IMR-90 (cell line): ENCODE results near the gene NAIF1. TPM values are rescaled to one million over a fixed set of nuclear protein-coding genes. Genes with fewer than 3 reads are reported as not detected.
A peak's percentile ranks its signal among the peaks of the same experiment; 100 is the strongest.

Source experiments
- ATAC-seq: fragments of 200-7000 bp; cut with Tn5 transposase; 2 replicates; pipeline ENCODE4 v1.9.1; 2020; ENCODE audit warnings: low read depth, mild to moderate bottlenecking, moderate library complexity
- BruUV-seq: library from RNA; stranded (reverse); fragments of 400-500 nt; replicated peaks from 2 replicates; lab custom pipeline; 2021; lab: Mats Ljungman, UMichigan
- CTCF ChIA-PET: fragments of 300-600 bp; formaldehyde crosslinking; extraction: SDS; loops from one replicate; lab custom pipeline; 2021; ENCODE audit warnings: antibody characterized with exemption; lab: Yijun Ruan, JAX
- POLR2A ChIA-PET: fragments of 300-600 bp; sonication (Branson Sonifier 250); formaldehyde crosslinking; loops from one replicate; lab custom pipeline; 2022; ENCODE audit warnings: antibody characterized with exemption; ENCODE audit not compliant: unreplicated experiment; lab: Charles Lee
- DNase-seq: peaks from one replicate; pipeline ENCODE4 v3.0.0; 2013
- H2AFZ ChIP-seq: replicated peaks from 2 replicates; pipeline ENCODE3; 2013; ENCODE audit warnings: low read length, mild to moderate bottlenecking; ENCODE audit not compliant: poor library complexity
- H2AK5ac ChIP-seq: 2 replicates; pipeline ENCODE4 v1.6.1; 2013; ENCODE audit warnings: low read depth, low read length, inconsistent platforms
- H2AK9ac ChIP-seq: replicated peaks from 2 replicates; pipeline ENCODE3; 2013; ENCODE audit warnings: mild to moderate bottlenecking, low read depth, low read length, moderate library complexity; ENCODE audit not compliant: poor library complexity
- H2BK120ac ChIP-seq: 2 replicates; pipeline ENCODE4 v1.6.1; 2013; ENCODE audit warnings: low read depth, low read length, inconsistent platforms
- H2BK15ac ChIP-seq: 3 replicates; pipeline ENCODE4 v1.6.1; 2013; ENCODE audit warnings: low read depth, low read length, inconsistent platforms
- H2BK20ac ChIP-seq: 2 replicates; pipeline ENCODE4 v1.6.1; 2013; ENCODE audit warnings: low read depth, mild to moderate bottlenecking, inconsistent platforms, low read length, moderate library complexity
- H2BK5ac ChIP-seq: 2 replicates; pipeline ENCODE4 v1.6.1; 2013; ENCODE audit warnings: mild to moderate bottlenecking, low read depth, low read length, inconsistent platforms; ENCODE audit not compliant: poor library complexity, severe bottlenecking
- H3K14ac ChIP-seq: replicated peaks from 2 replicates; pipeline ENCODE4 v1.6.1; 2013; ENCODE audit warnings: low read depth, low read length, inconsistent platforms
- H3K18ac ChIP-seq: 2 replicates; pipeline ENCODE4 v1.6.1; 2013; ENCODE audit warnings: low read depth, low read length, control low read depth
- H3K23ac ChIP-seq: 2 replicates; pipeline ENCODE4 v1.6.1; 2013; ENCODE audit warnings: low read depth, low read length, inconsistent platforms
- H3K27ac ChIP-seq: 2 replicates; pipeline ENCODE4 v1.5.1; 2013; ENCODE audit warnings: mild to moderate bottlenecking, control low read depth, low read length; ENCODE audit not compliant: insufficient read depth
- H3K27me3 ChIP-seq: 2 replicates; pipeline ENCODE4 v1.6.1; 2013; ENCODE audit warnings: low read length; ENCODE audit not compliant: control insufficient read depth, insufficient read depth
- H3K36me3 ChIP-seq: 2 replicates; pipeline ENCODE4 v1.6.1; 2013; ENCODE audit warnings: low read length, mixed read lengths; ENCODE audit not compliant: control insufficient read depth, insufficient read depth
- H3K4ac ChIP-seq: 2 replicates; pipeline ENCODE4 v1.6.1; 2013; ENCODE audit warnings: low read depth, low read length, inconsistent platforms
- H3K4me1 ChIP-seq: 2 replicates; pipeline ENCODE4 v1.6.1; 2013; ENCODE audit warnings: low read length, mixed read lengths; ENCODE audit not compliant: control insufficient read depth, insufficient read depth
- H3K4me2 ChIP-seq: 2 replicates; pipeline ENCODE4 v1.6.1; 2013; ENCODE audit warnings: low read depth, mild to moderate bottlenecking, control low read depth, low read length, moderate library complexity
- H3K4me3 ChIP-seq: 2 replicates; pipeline ENCODE4 v1.5.1; 2013; ENCODE audit warnings: low read depth, mild to moderate bottlenecking, control low read depth, low read length, moderate library complexity; ENCODE audit not compliant: insufficient read depth
- H3K56ac ChIP-seq: 2 replicates; pipeline ENCODE4 v1.6.1; 2013; ENCODE audit warnings: low read length, inconsistent platforms; ENCODE audit not compliant: insufficient read depth; ENCODE audit errors: extremely low read depth
- H3K79me1 ChIP-seq, 2 experiments: 2 replicates each; pipeline ENCODE4 v1.6.1; 2013; ENCODE audit warnings: low read length in 2 of 2, inconsistent platforms in 1 of 2, low read depth in 1 of 2
- H3K9ac ChIP-seq: 2 replicates; pipeline ENCODE4 v1.6.1; 2013; ENCODE audit warnings: low read depth, low read length, control low read depth
- H3K9me1 ChIP-seq: 2 replicates; pipeline ENCODE4 v1.6.1; 2013; ENCODE audit warnings: low read length, inconsistent platforms; ENCODE audit not compliant: insufficient read depth
- H3K9me3 ChIP-seq: 2 replicates; pipeline ENCODE4 v1.6.1; 2013; ENCODE audit warnings: low read length; ENCODE audit not compliant: control insufficient read depth, insufficient read depth
- H4K20me1 ChIP-seq: 2 replicates; pipeline ENCODE4 v1.6.1; 2013; ENCODE audit warnings: low read length, inconsistent platforms; ENCODE audit not compliant: insufficient read depth
- H4K5ac ChIP-seq: 2 replicates; pipeline ENCODE4 v1.6.1; 2013; ENCODE audit warnings: mild to moderate bottlenecking, low read depth, low read length, control low read depth
- H4K8ac ChIP-seq, 2 experiments: 2 replicates each; pipeline ENCODE4 v1.6.1; 2013; ENCODE audit warnings: low read depth in 2 of 2, low read length in 2 of 2, control low read depth in 1 of 2, inconsistent platforms in 1 of 2
- H4K91ac ChIP-seq: 2 replicates; pipeline ENCODE4 v1.6.1; 2013; ENCODE audit warnings: low read depth, low read length, inconsistent platforms; ENCODE audit not compliant: insufficient read depth
- BHLHE40 ChIP-seq: fragments of 150-350 bp; IDR thresholded peaks from 2 replicates; pipeline ENCODE4 v1.6.1; 2016; ENCODE audit warnings: mild to moderate bottlenecking, low read depth, low read length
- CEBPB ChIP-seq: IDR thresholded peaks from 2 replicates; pipeline ENCODE4 v1.6.1; 2012; ENCODE audit warnings: low read depth, low read length, improper control_type of control experiment
- ELK1 ChIP-seq: fragments of 150-350 bp; IDR thresholded peaks from 2 replicates; pipeline ENCODE4 v1.6.1; 2016; ENCODE audit warnings: low read depth, mild to moderate bottlenecking, low read length, moderate library complexity, borderline replicate concordance
- FOS ChIP-seq: fragments of 150-350 bp; IDR thresholded peaks from 2 replicates; pipeline ENCODE4 v1.6.1; 2016; ENCODE audit warnings: low read depth, low read length
- MAFK ChIP-seq: IDR thresholded peaks from 2 replicates; pipeline ENCODE4 v1.6.1; 2012; ENCODE audit warnings: low read depth, low read length, improper control_type of control experiment
- MAZ ChIP-seq: IDR thresholded peaks from 2 replicates; pipeline ENCODE4 v1.6.1; 2012; ENCODE audit warnings: low read depth, mild to moderate bottlenecking, low read length, improper control_type of control experiment, moderate library complexity, borderline replicate concordance
- RAD21 ChIP-seq: IDR thresholded peaks from 2 replicates; pipeline ENCODE4 v1.6.1; 2012; ENCODE audit warnings: low read length, improper control_type of control experiment
- SMC3 ChIP-seq: fragments of 150-350 bp; IDR thresholded peaks from 2 replicates; pipeline ENCODE4 v1.6.1; 2016; ENCODE audit warnings: low read depth, mild to moderate bottlenecking, antibody characterized with exemption, low read length, moderate library complexity
- WGBS, 2 experiments: methylation state at CpG; one replicate each; pipeline versions ENCODE4 v1.1.5 to v1.1.7; 2013; ENCODE audit warnings: missing lambda C conversion rate in 2 of 2; ENCODE audit not compliant: insufficient read length in 1 of 2; ENCODE audit errors: extremely low coverage in 2 of 2; 5-methylcytosine and 5-hydroxymethylcytosine counted together
- dilution Hi-C: fragments of 300-500 bp; cut with HindIII; formaldehyde crosslinking; loops from one replicate; pipeline ENCODE4 v1.14.3; 2018; ENCODE audit warnings: low sequenced_read_pairs; ENCODE audit not compliant: unreplicated experiment
- in situ Hi-C: fragments of 300-500 bp; cut with MboI; formaldehyde crosslinking; loops from 3 replicates; pipeline ENCODE4 v1.14.3; 2019; ENCODE audit warnings: low sequenced_read_pairs, inconsistent platforms, mixed read lengths
- intact Hi-C: fragments of 100-400 bp; cut with micrococcal nuclease; formaldehyde crosslinking; loops from 2 replicates; pipeline ENCODE4 v1.10.0; 2022
- polyA plus RNA-seq, 3 experiments: library from polyadenylated mRNA; depleted of rRNA; stranded (reverse); fragments of >200 nt; gene quantifications; 2 replicates each; pipeline ENCODE4 v1.2.3, GENCODE V29; 2012; ENCODE audit warnings: low replicate concordance in 1 of 3
- total RNA-seq: library from RNA; depleted of rRNA; stranded (reverse); fragments of >200 nt; gene quantifications from 2 replicates; pipeline ENCODE4 v1.2.3, GENCODE V29; 2012
- TF ChIP-seq, protein P1 (sequence below): conservative IDR thresholded peaks from 2 replicates; pipeline ENCODE4 v1.5.1; 2012; ENCODE audit warnings: mild to moderate bottlenecking, low read depth, low read length, improper control_type of control experiment

NAIF1 gene
- total and polyA plus RNA-seq, 2 of the 4 experiments (the other 2 are of a cell fraction): 9.7 to 10.1 TPM

DNA sequence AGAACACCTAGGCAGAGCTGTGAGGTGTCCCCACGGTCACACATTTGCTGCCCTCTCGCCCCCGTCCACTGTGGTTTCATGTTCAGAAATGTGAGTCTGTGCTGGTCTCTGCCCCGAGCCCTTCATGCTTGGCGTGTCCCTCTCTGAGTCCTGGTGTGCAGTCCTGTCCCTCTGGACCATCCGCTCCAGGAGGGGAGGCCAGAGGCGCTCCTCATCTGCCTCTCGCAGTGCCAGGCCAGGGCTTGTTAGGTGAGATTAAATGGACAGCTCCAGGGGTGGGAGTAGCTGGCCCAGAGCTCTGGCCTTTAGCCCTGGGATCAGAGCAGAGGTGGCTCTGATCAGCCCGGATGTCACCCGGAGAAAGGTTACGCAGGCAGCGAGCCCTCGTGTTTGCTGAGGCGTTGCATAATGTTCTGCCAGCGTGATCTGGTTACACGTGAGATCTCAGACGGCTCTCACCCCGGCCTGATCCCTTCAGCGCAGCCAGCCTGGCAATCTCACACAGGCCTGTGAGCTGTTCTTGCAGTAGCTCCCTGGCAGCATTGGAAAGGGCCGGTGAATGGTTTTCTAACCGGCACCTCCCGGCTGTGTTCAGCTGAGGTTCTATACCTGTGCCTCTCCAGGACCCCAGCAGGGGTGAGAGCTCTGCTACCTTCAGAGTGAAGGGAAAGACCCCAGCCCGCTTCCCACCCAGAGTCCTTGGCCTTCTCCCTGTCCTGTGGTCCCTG, 35.9 kb upstream of the NAIF1 start:
- Histone ChIP-seq H3K23ac (no peak overlapping the region), H4K8ac (no peak overlapping the region), H3K9me3 (no peaks in the 10 kb centered on the region), H3K27me3 (no peaks in the 10 kb centered on the region), H3K14ac (no peak overlapping the region), H3K27ac (no peak overlapping the region), H3K4ac (no peak overlapping the region), H2AK5ac (no peak overlapping the region), H3K18ac (no peak overlapping the region), H4K20me1 (peaks cover 51% of the 10 kb centered on the region), H3K4me2 (no peak overlapping the region), H2BK20ac (no peak overlapping the region), H2BK120ac (no peak overlapping the region), H4K91ac (no peak overlapping the region), H2AFZ (no peak overlapping the region), H3K4me3 (no peak overlapping the region), H3K9ac (no peak overlapping the region), H3K9me1 (peaks cover 19% of the 10 kb centered on the region; the same call in 1 of the 2 replicates), H2AK9ac (peak overlapping the region; percentile 93), H2BK5ac (no peak overlapping the region), H3K79me1 (peaks cover 22 to 80% of the 10 kb centered on the region in 2 experiments), H3K36me3 (peaks cover 64% of the 10 kb centered on the region), H2BK15ac (no peak overlapping the region), H3K4me1 (peaks cover 19% of the 10 kb centered on the region), H3K56ac (no peak overlapping the region), H4K5ac (no peak overlapping the region)
- no TSS peak for BruUV-seq
- intact Hi-C loops (no loop called here), dilution Hi-C loops (no loop called here), in situ Hi-C loops (no loop called here)
- TF ChIP-seq RAD21 (no peak), SMC3 (no peak), MAZ (no peak), BHLHE40 (no peak), FOS (no peak), MAFK (no peak), ELK1 (no peak), CEBPB (no peak)
- TF ChIP-seq, protein P1, sequence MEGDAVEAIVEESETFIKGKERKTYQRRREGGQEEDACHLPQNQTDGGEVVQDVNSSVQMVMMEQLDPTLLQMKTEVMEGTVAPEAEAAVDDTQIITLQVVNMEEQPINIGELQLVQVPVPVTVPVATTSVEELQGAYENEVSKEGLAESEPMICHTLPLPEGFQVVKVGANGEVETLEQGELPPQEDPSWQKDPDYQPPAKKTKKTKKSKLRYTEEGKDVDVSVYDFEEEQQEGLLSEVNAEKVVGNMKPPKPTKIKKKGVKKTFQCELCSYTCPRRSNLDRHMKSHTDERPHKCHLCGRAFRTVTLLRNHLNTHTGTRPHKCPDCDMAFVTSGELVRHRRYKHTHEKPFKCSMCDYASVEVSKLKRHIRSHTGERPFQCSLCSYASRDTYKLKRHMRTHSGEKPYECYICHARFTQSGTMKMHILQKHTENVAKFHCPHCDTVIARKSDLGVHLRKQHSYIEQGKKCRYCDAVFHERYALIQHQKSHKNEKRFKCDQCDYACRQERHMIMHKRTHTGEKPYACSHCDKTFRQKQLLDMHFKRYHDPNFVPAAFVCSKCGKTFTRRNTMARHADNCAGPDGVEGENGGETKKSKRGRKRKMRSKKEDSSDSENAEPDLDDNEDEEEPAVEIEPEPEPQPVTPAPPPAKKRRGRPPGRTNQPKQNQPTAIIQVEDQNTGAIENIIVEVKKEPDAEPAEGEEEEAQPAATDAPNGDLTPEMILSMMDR: no peak
- POLR2A ChIA-PET: no interaction called here
- CTCF ChIA-PET: no interaction called here
- DNase-seq (no peak), ATAC-seq (no peak)
- WGBS, 2 experiments: 96% methylated on average over 19 of the region's 23 CpGs; no CpG with 5 or more reads in 1 of the 2 experiments
